SW 1271 (cell line): Measurements from ENCODE around the gene BRIP1.
"Not testable (repeated sequence)": the region's sequence is repeated elsewhere in the genome, so short reads cannot be mapped to it uniquely, and the experiment has no call there.

Experiments used
- DNase-seq, 2 experiments: peaks; one replicate each; lab custom pipeline; 2025; lab: John Stamatoyannopoulos, UW

BRIP1 gene

GRCh38 chr17:61827649-61828395, 35.5 kb downstream of the BRIP1 start:
- DNase-seq: no peak

GRCh38 chr17:61826866-61827265, 36.5 kb downstream of the BRIP1 start:
- not testable (repeated sequence) for DNase-seq

GRCh38 chr17:61826198-61826597, 37.1 kb downstream of the BRIP1 start:
- DNase-seq: not testable (repeated sequence)

GRCh38 chr17:61825448-61826137, 37.7 kb downstream of the BRIP1 start:
- DNase-seq: no peak

GRCh38 chr17:61822326-61823285, 40.7 kb downstream of the BRIP1 start:
- no peak for DNase-seq

GRCh38 chr17:61821655-61822054, 41.7 kb downstream of the BRIP1 start:
- no peak for DNase-seq

- DNase-seq: not testable (repeated sequence)
Measured at GRCh38 chr17:61819265-61819664, 44.1 kb downstream of the BRIP1 start.

GRCh38 chr17:61818225-61818624, 45.1 kb downstream of the BRIP1 start:
- DNase-seq: no peak

GRCh38 chr17:61817452-61817851, 45.9 kb downstream of the BRIP1 start:
- DNase-seq: no peak

GRCh38 chr17:61816538-61816937, 46.8 kb downstream of the BRIP1 start:
- no peak for DNase-seq

GRCh38 chr17:61815863-61816503, 47.3 kb downstream of the BRIP1 start:
- no peak for DNase-seq

- DNase-seq: no peak
Measured at GRCh38 chr17:61814485-61814884, 48.8 kb downstream of the BRIP1 start.

- no peak for DNase-seq
Measured at GRCh38 chr17:61813211-61813610, 50.1 kb downstream of the BRIP1 start.

- no peak for DNase-seq
Measured at GRCh38 chr17:61812747-61813146, 50.6 kb downstream of the BRIP1 start.

GRCh38 chr17:61809816-61810392, 53.4 kb downstream of the BRIP1 start:
- peak in 1 of 2 experiments; percentile 26 for DNase-seq

- no peak for DNase-seq
Measured at GRCh38 chr17:61808442-61808841, 54.9 kb downstream of the BRIP1 start.

GRCh38 chr17:61806936-61807335, 56.4 kb downstream of the BRIP1 start:
- DNase-seq: no peak

- no peak for DNase-seq
Measured at GRCh38 chr17:61806081-61806828, 57.1 kb downstream of the BRIP1 start.

GRCh38 chr17:61805399-61805798, 57.9 kb downstream of the BRIP1 start:
- peak in 1 of 2 experiments; percentile 75 for DNase-seq

GRCh38 chr17:61803796-61804195, 59.5 kb downstream of the BRIP1 start:
- no peak for DNase-seq

GRCh38 chr17:61803216-61803615, 60.1 kb downstream of the BRIP1 start:
- no peak for DNase-seq
